ENCODE measurements around the gene GDPD2. TPM values are rescaled to one million over a fixed set of nuclear protein-coding genes. Genes with fewer than 3 reads are reported as not detected.

GDPD2 gene
- total and polyA plus RNA-seq, 2 donors (not counting 3 experiments of a cell fraction or from before 2014, with no cell fraction given), result 0.08 to 0.29 TPM

- dilution Hi-C loops (cut with MboI; ENCODE audit: extremely low pct_ligation_motif_present, low sequenced_read_pairs), result no loop called here
- H4K20me1 ChIP-seq (replicated peaks; ENCODE audit: control insufficient read depth, extremely low read depth, insufficient read depth, low read length), result no peaks in the 10 kb centered on the region
- no peak overlapping the region for H2AFZ ChIP-seq (ENCODE audit: low read depth, low read length)
- H3K9me3 ChIP-seq (replicated peaks; ENCODE audit: control insufficient read depth, insufficient read depth, low read length), result no peaks in the 10 kb centered on the region
- DNase-seq (ENCODE audit: low read depth, low spot score), result no peak
- no peaks in the 10 kb centered on the region for H3K27me3 ChIP-seq (ENCODE audit: control insufficient read depth in 2 of 2, insufficient read depth in 2 of 2, low read length in 2 of 2)
- ChIA-PET CTCF (interaction anchor here (0.9 to 2.0 kb wide), 4 partner anchors 23 to 73 kb away, joined by 3 to 7 read pairs (median 4); no protein-coding TSS in a partner anchor), POLR2A (no interaction called here)
- no peak for FAIRE-seq
- no TSS peak for BruUV-seq (replicated peaks)
- H3K36me3 ChIP-seq (ENCODE audit: control insufficient read depth in 2 of 2, extremely low read depth in 1 of 2, insufficient read depth in 2 of 2, low read length in 2 of 2), result no peaks in the 10 kb centered on the region
- intact Hi-C loops (cut with micrococcal nuclease), result no loop called here
- no peak overlapping the region for H3K9ac ChIP-seq (replicated peaks; ENCODE audit: extremely low read depth, insufficient read depth, low read length)
- TF ChIP-seq FOS (IDR thresholded peaks at IDR 0.05; ENCODE audit: borderline replicate concordance, insufficient read depth, low read length), result no peak
- TF ChIP-seq POLR2AphosphoS5 (IDR thresholded peaks at IDR 0.05; ENCODE audit: insufficient read depth, low read depth, low read length), result no peak
- no peak for TF ChIP-seq EZH2 (IDR thresholded peaks at IDR 0.05; ENCODE audit: borderline replicate concordance, low read depth, low read length, severe bottlenecking)
- TF ChIP-seq, protein P1, sequence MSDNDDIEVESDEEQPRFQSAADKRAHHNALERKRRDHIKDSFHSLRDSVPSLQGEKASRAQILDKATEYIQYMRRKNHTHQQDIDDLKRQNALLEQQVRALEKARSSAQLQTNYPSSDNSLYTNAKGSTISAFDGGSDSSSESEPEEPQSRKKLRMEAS (IDR thresholded peaks at IDR 0.05; ENCODE audit: insufficient read depth, insufficient read length), result no peak
- no peak for TF ChIP-seq POLR2A (IDR thresholded peaks at IDR 0.05; ENCODE audit: low read depth, low read length)
- no peak for TF ChIP-seq MYC (IDR thresholded peaks at IDR 0.05; ENCODE audit: low read depth, low read length)
- TF ChIP-seq GATA2 (IDR thresholded peaks at IDR 0.05; ENCODE audit: insufficient read depth, insufficient read length, low read depth, low read length), result no peak
- no peak for TF ChIP-seq CTCF (IDR thresholded peaks at IDR 0.05; ENCODE audit: extremely low read depth in 1 of 2, insufficient read depth in 1 of 2, low read depth in 1 of 2, low read length in 2 of 2)
- no peak for TF ChIP-seq JUN (IDR thresholded peaks at IDR 0.05; ENCODE audit: borderline replicate concordance, insufficient read depth, insufficient read length, low read depth)
- H3K79me2 ChIP-seq (ENCODE audit: control insufficient read depth, insufficient read depth, low read length), result no peaks in the 10 kb centered on the region
- H3K27ac ChIP-seq (ENCODE audit: insufficient read depth, low read depth, low read length), result no peak overlapping the region
- H3K4me2 ChIP-seq (ENCODE audit: insufficient read depth, low read length), result no peak overlapping the region
- no peak overlapping the region for H3K4me3 ChIP-seq (replicated peaks in 1 of 3; ENCODE audit: insufficient read depth in 1 of 3, low read depth in 1 of 3, low read length in 3 of 3)
- peaks cover 40% of the 10 kb centered on the region for H3K4me1 ChIP-seq (ENCODE audit: control insufficient read depth, extremely low read depth, insufficient read depth, low read length)
- H3K9me1 ChIP-seq (replicated peaks; ENCODE audit: control insufficient read depth, extremely low read depth, insufficient read depth, low read length), result no peaks in the 10 kb centered on the region
These were observed 57.5 kb downstream of the GDPD2 start for GRCh38 chrX:70480660-70481018.
